Transverse colon (tissue), 4 donors: ENCODE measurements around the gene PLCXD3. TPM values are rescaled to one million over a fixed set of nuclear protein-coding genes. Genes with fewer than 3 reads are reported as not detected.

Experiments
- DNase-seq: peaks from one replicate; pipeline ENCODE4 v3.0.0-alpha.2; 2019
- H3K27ac ChIP-seq, 4 donors: fragments of 200-600 bp; sonication (generic); 2 replicates each; pipeline ENCODE4 v1.5.1; 2016 to 2018; ENCODE audit warnings: inconsistent platforms in 4 of 4
- H3K27me3 ChIP-seq: fragments of 200-600 bp; sonication (generic); 2 replicates; pipeline ENCODE4 v1.5.1; 2017; ENCODE audit warnings: inconsistent platforms
- H3K36me3 ChIP-seq, 4 donors: fragments of 200-600 bp; sonication (generic); 2 replicates each; pipeline ENCODE4 v1.5.1; 2017 to 2019; ENCODE audit warnings: inconsistent platforms in 4 of 4
- H3K4me1 ChIP-seq, 4 donors: fragments of 200-600 bp; sonication (generic); 2 replicates each; pipeline ENCODE4 v1.5.1; 2017 to 2020; ENCODE audit warnings: inconsistent platforms in 4 of 4
- H3K4me3 ChIP-seq, 4 donors: fragments of 200-600 bp; sonication (generic); 1 replicate in 1 of 4; 2 replicates in 3 of 4; pipeline versions ENCODE4 v1.5.1 to v1.6.1; 2017 to 2019; ENCODE audit warnings: inconsistent platforms in 4 of 4
- H3K9me3 ChIP-seq, 2 donors: fragments of 200-600 bp; sonication (generic); 2 replicates each; pipeline ENCODE4 v1.5.1; 2017 to 2019; ENCODE audit warnings: inconsistent platforms in 2 of 2
- CTCF ChIP-seq, 5 experiments: fragments of 200-600 bp in 3 of 5; fragments of 450-650 bp in 2 of 5; sonication (generic) in 3 of 5; IDR thresholded peaks; 1 replicate in 2 of 5; 2 replicates in 3 of 5; pipeline ENCODE4 v1.5.1; 2016 to 2017; ENCODE audit warnings: antibody characterized with exemption in 5 of 5, inconsistent platforms in 3 of 5, mild to moderate bottlenecking in 2 of 5, moderate library complexity in 1 of 5
- EP300 ChIP-seq: sonication (generic); formaldehyde crosslinking; IDR thresholded peaks from one replicate; pipeline ENCODE4 v1.6.1; 2017; ENCODE audit warnings: antibody characterized with exemption, low read depth
- POLR2A ChIP-seq: fragments of 450-650 bp; IDR thresholded peaks from one replicate; pipeline ENCODE4 v1.6.1; 2016; ENCODE audit warnings: antibody characterized with exemption, mild to moderate bottlenecking, moderate library complexity
- POLR2AphosphoS5 ChIP-seq, 3 donors: sonication (generic); formaldehyde crosslinking; IDR thresholded peaks; one replicate each; pipeline ENCODE4 v1.6.1; 2016; ENCODE audit warnings: antibody characterized with exemption in 3 of 3
- WGBS, 2 donors: methylation state at CpG; one replicate each; pipeline ENCODE4 v1.1.5; 2018; ENCODE audit warnings: low coverage in 1 of 2; 5-methylcytosine and 5-hydroxymethylcytosine counted together
- in situ Hi-C, 4 donors: fragments of 200-750 bp; cut with MboI; loops; one replicate each; pipeline versions ENCODE4 v1.15.0 to v1.15.1; 2017; ENCODE audit warnings: low sequenced_read_pairs in 3 of 4, low pct_ligation_motif_present in 1 of 4, low pct_unique_long_range_greater_than_20kb in 1 of 4
- intact Hi-C: fragments of 100-400 bp; cut with DNase I; formaldehyde crosslinking; loops from one replicate; pipeline ENCODE4 v1.15.1; 2023; ENCODE audit warnings: low total_unique reads
- total RNA-seq, 4 donors: library from RNA; depleted of rRNA; stranded (reverse); fragments of >200 nt; gene quantifications; one replicate each; pipeline ENCODE4 v1.1.0, GENCODE V29; 2016

PLCXD3 gene
- total RNA-seq, 4 donors from 2014 or later, result 0.64 to 1.9 (median 0.68) TPM; not detected in 1

GRCh38 chr5:41406424-41406823 is 104.0 kb downstream of the PLCXD3 start:
- no peak overlapping the region for H3K4me3 ChIP-seq
- TF ChIP-seq CTCF (IDR thresholded peaks at IDR 0.05) (no peak), POLR2AphosphoS5 (IDR thresholded peaks at IDR 0.05) (no peak), EP300 (no peak), POLR2A (no peak)
- peaks cover 0 to 20% (median 2%) of the 10 kb centered on the region in 4 donors for H3K4me1 ChIP-seq
- no peaks in the 10 kb centered on the region for H3K9me3 ChIP-seq
- in situ Hi-C loops (no loop called here), intact Hi-C loops (no loop called here)
- peak overlapping the region in 3 of 4 donors; percentile 11 to 55 (median 43) for H3K27ac ChIP-seq
- no peaks in the 10 kb centered on the region for H3K36me3 ChIP-seq
- DNase-seq, result no peak
- H3K27me3 ChIP-seq, result no peaks in the 10 kb centered on the region
- WGBS, 2 donors, result 40 to 72% methylated on average over 1 of the region's 1 CpG

GRCh38 chr5:41404757-41405156 is 105.6 kb downstream of the PLCXD3 start:
- in situ Hi-C loops, result no loop called here
- no peak for DNase-seq
- Histone ChIP-seq H3K27me3 (no peaks in the 10 kb centered on the region), H3K4me3 (no peak overlapping the region), H3K9me3 (peaks cover 0 to 1% of the 10 kb centered on the region in 2 donors), H3K36me3 (no peaks in the 10 kb centered on the region), H3K4me1 (peaks cover 0 to 20% (median 2%) of the 10 kb centered on the region in 4 donors), H3K27ac (no peak overlapping the region)
- TF ChIP-seq POLR2AphosphoS5 (IDR thresholded peaks at IDR 0.05) (no peak), POLR2A (no peak), EP300 (no peak), CTCF (IDR thresholded peaks at IDR 0.05) (no peak)
- intact Hi-C loops, result no loop called here

- intact Hi-C loops (no loop called here), in situ Hi-C loops (no loop called here)
- whole genome bisulfite sequencing, 2 donors, result 81 to 84% methylated on average over 3 of the region's 3 CpGs
Measured at GRCh38 chr5:41403846-41404245, 106.6 kb downstream of the PLCXD3 start.

GRCh38 chr5:41402845-41403244 is 107.6 kb downstream of the PLCXD3 start:
- no peak for DNase-seq
- TF ChIP-seq POLR2AphosphoS5 (IDR thresholded peaks at IDR 0.05) (no peak), EP300 (no peak), CTCF (IDR thresholded peaks at IDR 0.05) (no peak), POLR2A (no peak)
- Histone ChIP-seq H3K36me3 (no peaks in the 10 kb centered on the region), H3K27me3 (no peaks in the 10 kb centered on the region), H3K4me1 (peaks cover 0 to 14% (median 2%) of the 10 kb centered on the region in 4 donors), H3K27ac (no peak overlapping the region), H3K4me3 (no peak overlapping the region), H3K9me3 (peaks cover 7 to 8% of the 10 kb centered on the region in 2 donors)
- intact Hi-C loops (no loop called here), in situ Hi-C loops (no loop called here)
- 90 to 93% methylated on average over 2 of the region's 2 CpGs for WGBS, 2 donors

More at GRCh38 chr5:41403846-41404245, 106.6 kb downstream of the PLCXD3 start:
- H3K4me1 ChIP-seq, result peaks cover 0 to 14% (median 2%) of the 10 kb centered on the region in 4 donors
- H3K9me3 ChIP-seq, result peaks cover 7 to 8% of the 10 kb centered on the region in 2 donors
- no peak for TF ChIP-seq POLR2AphosphoS5 (IDR thresholded peaks at IDR 0.05)
- TF ChIP-seq CTCF (IDR thresholded peaks at IDR 0.05), result no peak
- TF ChIP-seq EP300, result no peak
- TF ChIP-seq POLR2A, result no peak
- H3K36me3 ChIP-seq, result no peaks in the 10 kb centered on the region
- no peak overlapping the region for H3K4me3 ChIP-seq
- no peak for DNase-seq
- H3K27ac ChIP-seq, result no peak overlapping the region
- H3K27me3 ChIP-seq, result no peaks in the 10 kb centered on the region
